ENCODE data around the gene CCM2.

DNA sequence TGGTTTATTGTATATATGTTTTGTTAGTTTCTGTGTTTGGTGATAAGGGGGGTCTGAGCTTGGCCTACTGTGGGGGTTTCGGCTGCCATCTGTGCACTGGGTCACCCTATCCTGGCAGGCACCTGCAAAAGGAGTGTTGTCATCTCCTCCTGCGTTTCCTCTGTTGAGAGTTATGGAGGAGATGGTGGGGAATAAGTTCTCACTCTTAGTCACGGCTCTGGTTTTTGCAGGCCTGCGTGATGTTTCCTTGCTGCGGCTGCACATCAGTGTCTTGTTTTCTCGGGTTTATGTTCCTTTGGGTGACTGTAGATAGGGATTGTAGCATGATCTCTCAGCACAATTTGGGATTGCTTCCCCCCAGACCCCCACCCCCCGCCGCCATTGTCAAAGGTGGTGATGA lies 36.8 kb downstream of the CCM2 start:
- TF ChIP-seq CTCF (IDR thresholded peaks at IDR 0.05) (no peak), CHD2 (IDR thresholded peaks at IDR 0.05; ENCODE audit: low read length, partially characterized antibody) (no peak), POLR2A (IDR thresholded peaks at IDR 0.05; ENCODE audit: low read length) (no peak)

All from A549 (cell line).